ENCODE results near the gene C11orf52. TPM values are rescaled to one million over a fixed set of nuclear protein-coding genes. Genes with fewer than 3 reads are reported as not detected.

The C11orf52 gene
- total and polyA plus RNA-seq, 2 of the 13 experiments (the other 11 are each of a cell fraction or from before 2014, with no cell fraction given): 7.4 to 11.0 TPM

- no peak for TF ChIP-seq ZNF18 (CRISPR knock-in tag; IDR thresholded peaks at IDR 0.05; ENCODE audit: insufficient replicate concordance)
- no peak for TF ChIP-seq ZNF549 (CRISPR knock-in tag; IDR thresholded peaks at IDR 0.05)
- no peak for TF ChIP-seq MATR3 (CRISPR knock-in tag; IDR thresholded peaks at IDR 0.05)
- 0 out of 2 replicates have a peak, but pooled peaks have one; percentile 76 for TF ChIP-seq ARID2 (CRISPR knock-in tag; IDR thresholded peaks at IDR 0.05; ENCODE audit: borderline replicate concordance)
- no peak for TF ChIP-seq GLMP (CRISPR knock-in tag; IDR thresholded peaks at IDR 0.05; ENCODE audit: borderline replicate concordance)
- no peak for TF ChIP-seq ZBTB1 (CRISPR knock-in tag; IDR thresholded peaks at IDR 0.05; ENCODE audit: borderline replicate concordance)
- TF ChIP-seq SKIL (CRISPR knock-in tag; IDR thresholded peaks at IDR 0.05; ENCODE audit: borderline replicate concordance): no peak
- no peak for TF ChIP-seq PHF5A (CRISPR knock-in tag; IDR thresholded peaks at IDR 0.05; ENCODE audit: low read depth, unreplicated experiment)
- TF ChIP-seq EHMT2 (IDR thresholded peaks at IDR 0.05; ENCODE audit: borderline replicate concordance, low read depth, low read length): no peak; the same call in 1 of the 2 replicates
- TF ChIP-seq THYN1 (CRISPR knock-in tag; IDR thresholded peaks at IDR 0.05; ENCODE audit: borderline replicate concordance, low read depth): no peak
- no peak for TF ChIP-seq CHD2 (IDR thresholded peaks at IDR 0.05; ENCODE audit: low read depth, low read length)
- TF ChIP-seq MTA1 (CRISPR knock-in tag; IDR thresholded peaks at IDR 0.05; ENCODE audit: borderline replicate concordance): peak; percentile 58; the same call in 1 of the 2 replicates
- TF ChIP-seq NR2F1 (CRISPR knock-in tag; IDR thresholded peaks at IDR 0.05): no peak
- TF ChIP-seq ISL2 (CRISPR knock-in tag; IDR thresholded peaks at IDR 0.05): peak; percentile 61; the same call in 1 of the 2 replicates
- TF ChIP-seq WIZ (CRISPR knock-in tag; IDR thresholded peaks at IDR 0.05): no peak
- no peak for TF ChIP-seq ZBTB44 (CRISPR knock-in tag; IDR thresholded peaks at IDR 0.05)
- TF ChIP-seq FOXA3 (CRISPR knock-in tag; IDR thresholded peaks at IDR 0.05): peak; percentile 64
- TF ChIP-seq SRSF9 (IDR thresholded peaks at IDR 0.05; ENCODE audit: borderline replicate concordance, insufficient read depth, low read depth, low read length, poor library complexity, severe bottlenecking): no peak
- TF ChIP-seq MXD3 (CRISPR knock-in tag; IDR thresholded peaks at IDR 0.05): no peak
- no peak for TF ChIP-seq ISX (CRISPR knock-in tag; conservative IDR thresholded peaks at IDR 0.05)
- no peak for TF ChIP-seq ZIK1 (CRISPR knock-in tag; IDR thresholded peaks at IDR 0.05; ENCODE audit: borderline replicate concordance, low read depth)
- TF ChIP-seq IKZF1 (IDR thresholded peaks at IDR 0.05): no peak
Observed at GRCh38 chr11:111926505-111927391, 8.0 kb downstream of the C11orf52 start (continued).
